Measurements from ENCODE around the gene LIMA1.
"Not testable (repeated sequence)": the region's sequence is repeated elsewhere in the genome, so short reads cannot be mapped to it uniquely, and the experiment has no call there.

LIMA1 gene

GRCh38 chr12:50285253-50285652 lies 1.9 kb upstream of the LIMA1 start:
- no peak for DNase-seq

GRCh38 chr12:50282721-50283228 lies 545 bp downstream of the LIMA1 start:
- DNase-seq, result no peak

GRCh38 chr12:50279501-50279900 lies 3.8 kb downstream of the LIMA1 start:
- no peak for DNase-seq

DNA sequence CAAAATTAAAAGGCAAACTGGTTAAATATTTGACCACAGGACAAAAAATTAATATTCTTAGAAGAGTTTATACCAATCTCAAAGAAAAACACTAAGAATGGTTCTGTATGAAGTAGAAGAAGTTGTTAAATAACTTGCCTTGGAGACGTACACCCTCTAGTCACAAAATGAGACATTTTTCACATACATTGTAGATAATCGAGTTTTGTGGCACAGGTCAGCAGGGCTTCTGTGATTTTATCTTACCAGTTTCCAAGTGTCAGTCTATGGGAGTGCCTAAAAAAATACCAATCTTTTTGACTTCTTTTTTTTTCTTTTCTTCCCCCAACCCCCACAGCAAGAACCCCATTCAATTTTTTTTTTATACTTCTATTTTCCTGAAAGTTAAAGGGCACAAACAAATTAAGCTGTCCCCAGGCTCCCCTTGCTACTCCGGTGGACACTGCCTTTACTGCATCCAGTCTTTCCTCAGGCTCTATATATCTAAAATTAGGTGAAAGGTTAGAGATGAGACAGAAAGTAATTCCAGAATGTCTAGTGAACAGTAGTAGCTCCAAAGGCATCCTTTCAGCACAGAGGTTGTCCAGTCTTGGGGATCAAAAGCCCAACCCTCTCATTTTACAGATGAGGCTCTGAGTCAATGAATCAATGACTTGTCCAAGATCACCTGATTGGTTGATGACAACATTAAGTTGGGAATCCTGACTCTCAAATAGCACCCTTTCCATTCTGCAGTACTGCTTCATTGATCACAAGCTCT lies 6.2 kb downstream of the LIMA1 start:
- no peak for DNase-seq

DNA sequence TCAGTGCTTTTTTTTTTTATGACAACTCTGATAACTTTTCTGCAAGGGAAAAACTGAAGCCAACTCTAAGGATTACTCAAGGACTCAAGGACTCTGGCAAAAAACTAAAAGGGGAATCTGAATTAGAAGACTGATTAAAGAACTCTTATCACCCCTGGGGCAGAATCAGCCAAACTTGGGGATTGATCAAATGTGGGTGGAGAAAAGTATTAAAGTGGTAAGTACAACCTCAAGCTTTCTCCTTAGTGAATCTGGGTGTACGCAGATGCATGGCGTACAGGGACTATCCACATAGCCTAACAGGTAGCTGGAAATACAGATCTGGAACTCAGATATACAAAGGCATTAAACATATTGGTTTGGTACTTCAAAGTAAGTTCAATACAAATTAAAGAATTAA lies 7.3 kb downstream of the LIMA1 start:
- DNase-seq, result no peak

DNA sequence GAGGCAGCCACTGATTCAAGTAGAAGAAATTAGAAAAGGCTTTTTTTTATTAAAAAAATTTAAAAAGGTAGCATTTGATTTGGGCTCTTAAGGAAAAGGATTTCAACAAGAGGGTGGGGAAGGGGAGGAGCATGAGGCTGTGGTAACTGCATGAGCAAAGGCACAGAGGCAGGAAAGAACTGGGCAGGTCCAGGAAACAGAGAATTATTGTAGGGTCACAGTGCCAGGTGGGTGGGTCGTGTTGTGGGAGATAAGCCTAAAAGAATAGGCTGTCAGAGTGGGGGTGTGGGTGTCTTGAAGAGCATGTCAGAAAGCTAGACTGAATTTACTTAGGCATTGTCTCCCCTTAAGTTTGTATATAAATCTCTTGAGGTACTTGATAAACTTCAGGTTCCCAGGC lies 7.8 kb downstream of the LIMA1 start:
- no peak for DNase-seq

DNA sequence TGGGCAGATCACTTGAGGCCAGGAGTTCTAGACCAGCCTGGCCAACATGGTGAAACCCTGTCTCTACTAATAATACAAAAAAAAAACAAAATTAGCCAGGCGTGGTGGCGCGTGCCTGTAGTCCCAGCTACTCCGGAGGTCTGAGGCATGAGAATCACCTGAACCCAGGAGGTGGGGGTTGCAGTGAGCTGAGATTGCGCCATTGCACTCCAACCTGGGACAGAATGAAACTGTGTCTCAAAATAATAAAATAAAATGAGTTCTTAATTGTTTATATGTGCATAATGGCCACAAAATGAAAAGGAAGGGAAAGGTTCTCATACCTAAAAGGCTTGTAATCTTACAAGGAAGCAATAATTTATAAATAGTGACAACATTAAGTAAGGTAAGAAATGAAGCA lies 8.2 kb downstream of the LIMA1 start:
- DNase-seq, result not testable (repeated sequence)

DNA sequence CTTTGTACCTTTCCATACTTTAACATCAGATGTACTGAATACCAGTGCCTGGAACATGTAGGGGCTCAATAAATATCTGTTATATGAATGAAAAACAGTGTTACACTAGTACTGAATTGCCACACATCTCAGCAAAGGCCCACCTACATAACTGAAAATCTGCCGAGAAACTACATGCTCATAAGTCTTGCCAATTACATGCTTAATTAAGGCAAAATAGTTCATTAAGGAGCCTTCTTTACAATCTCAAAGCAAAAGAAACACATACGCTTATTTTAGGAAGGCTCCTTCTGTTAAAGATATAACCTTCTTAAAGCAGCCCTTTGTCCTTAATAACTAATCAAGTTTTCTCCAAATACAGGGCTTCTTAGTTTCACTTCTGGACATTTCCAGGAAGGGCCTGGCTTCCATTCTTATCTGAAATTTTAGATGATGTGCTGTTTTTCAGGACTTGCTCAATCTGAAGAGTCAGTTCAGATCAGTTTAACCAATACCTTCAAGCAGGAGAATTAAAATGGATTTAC lies 11.5 kb downstream of the LIMA1 start:
- DNase-seq, result no peak

DNA sequence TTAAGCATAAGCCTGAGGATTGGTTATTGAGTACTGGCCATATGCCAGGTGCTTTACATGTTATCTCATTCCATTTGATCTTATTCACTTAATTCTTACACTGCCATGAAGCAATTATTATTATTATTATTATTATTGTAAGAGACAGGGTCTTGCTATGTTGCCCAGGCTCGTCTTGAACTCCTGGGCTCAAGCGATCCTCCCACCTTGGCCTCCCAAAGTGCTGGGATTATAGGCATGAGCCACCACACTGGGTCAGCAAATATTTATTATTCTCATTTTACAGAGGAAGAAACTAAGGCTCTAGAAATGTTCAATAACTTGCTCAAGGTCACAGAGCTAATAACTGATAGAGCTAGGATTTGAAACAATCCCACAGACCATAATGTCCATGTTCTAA lies 14.8 kb downstream of the LIMA1 start:
- DNase-seq, result no peak

DNA sequence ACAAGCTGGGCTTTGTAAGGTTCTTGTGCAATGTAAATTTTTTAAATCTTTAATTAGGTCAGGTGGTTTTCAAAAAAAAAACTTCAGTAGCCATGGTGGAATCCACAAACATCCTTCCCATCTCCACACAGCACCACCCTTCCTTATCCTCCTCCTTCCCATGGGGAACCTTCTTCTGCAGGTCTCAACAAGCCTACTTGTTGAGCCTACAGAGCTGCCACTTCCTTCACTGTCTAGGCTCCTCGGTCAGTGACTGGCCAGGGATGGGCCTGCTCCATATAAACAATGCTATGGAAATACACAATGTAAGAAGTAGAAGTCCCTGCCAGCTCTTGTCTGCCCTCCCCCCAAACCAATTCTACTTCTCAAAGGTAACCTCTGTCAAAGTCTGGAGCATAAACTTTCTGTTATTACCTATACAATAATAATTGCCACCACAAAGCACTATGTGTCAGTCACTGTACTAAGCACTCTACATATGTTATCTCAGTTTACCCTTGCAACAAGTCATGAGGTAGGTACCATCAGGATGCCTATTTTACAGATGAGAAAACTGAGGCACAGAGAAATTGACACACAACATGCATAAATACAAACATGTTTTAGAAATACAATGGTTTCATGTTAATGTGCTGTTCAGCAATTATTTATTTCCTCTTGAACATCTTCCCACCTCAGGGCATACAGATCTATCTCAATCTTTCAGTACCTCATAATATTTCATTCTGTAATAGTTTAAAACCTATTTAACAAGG lies 17.4 kb downstream of the LIMA1 start:
- DNase-seq, result no peak

- no peak for DNase-seq
Measured at GRCh38 chr12:50263832-50264231, 19.5 kb downstream of the LIMA1 start.

- DNase-seq, result no peak
Measured at GRCh38 chr12:50261654-50262053, 21.7 kb downstream of the LIMA1 start.

DNA sequence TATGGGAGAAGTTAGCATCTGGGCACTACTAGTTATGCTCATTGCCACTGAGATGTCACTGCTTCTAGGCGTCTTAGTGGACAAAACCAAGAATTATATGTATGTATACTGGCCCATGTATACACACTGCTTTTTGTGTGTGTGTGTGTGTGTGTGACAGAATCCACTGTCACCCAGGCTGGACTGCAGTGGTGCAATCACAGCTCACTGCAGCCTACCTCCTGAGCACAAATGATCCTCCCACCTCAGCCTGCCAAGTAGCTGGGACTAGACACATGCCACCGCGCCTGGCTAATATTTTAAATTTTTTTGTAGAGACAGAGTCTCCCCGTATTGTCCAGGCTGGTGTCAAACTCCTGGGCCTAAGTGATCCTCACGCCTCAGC lies 25.2 kb downstream of the LIMA1 start:
- DNase-seq, result no peak

DNA sequence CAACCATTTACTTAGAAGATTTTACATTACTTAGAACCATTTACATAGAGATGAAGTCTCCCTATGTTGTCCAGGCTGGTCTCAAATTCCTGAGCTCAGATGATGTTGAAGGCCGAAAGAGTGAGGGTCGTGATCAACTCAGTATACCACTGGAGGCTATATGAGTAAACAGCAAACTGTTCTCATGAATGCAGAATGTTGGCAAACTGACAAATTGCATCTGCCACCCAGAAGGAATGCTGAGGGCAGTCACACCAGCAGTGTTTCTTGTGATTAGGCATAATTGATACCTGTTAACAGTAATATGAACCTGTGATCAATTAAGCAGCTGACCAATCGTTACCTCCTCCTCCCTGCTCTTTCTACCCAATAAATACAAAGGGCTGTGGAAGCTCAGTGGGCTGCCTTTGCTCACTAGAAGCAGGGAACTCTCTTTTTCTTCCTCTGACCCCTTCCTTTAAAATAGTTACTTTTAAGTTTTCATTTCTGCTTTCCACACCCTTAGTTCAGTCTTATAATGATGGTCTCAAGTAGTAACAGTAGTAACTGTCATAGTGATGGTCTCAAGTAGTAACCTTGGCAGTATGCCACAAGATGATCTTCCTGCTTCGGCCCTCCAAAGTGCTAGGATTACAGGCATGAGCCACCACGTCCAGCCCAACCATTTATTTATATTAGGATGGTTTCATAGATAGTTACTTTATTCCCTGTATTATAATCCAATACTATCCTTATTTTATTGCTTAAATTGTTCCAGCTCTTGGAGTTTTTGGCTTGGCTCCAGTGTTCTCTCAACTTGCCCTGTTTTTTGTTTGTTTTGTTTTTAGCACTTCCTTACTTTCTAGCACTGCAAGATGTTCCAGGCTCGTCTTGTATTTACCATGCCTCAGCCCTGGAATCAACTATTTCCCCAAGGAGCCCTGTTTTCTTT lies 25.8 kb downstream of the LIMA1 start:
- DNase-seq, result no peak

DNA sequence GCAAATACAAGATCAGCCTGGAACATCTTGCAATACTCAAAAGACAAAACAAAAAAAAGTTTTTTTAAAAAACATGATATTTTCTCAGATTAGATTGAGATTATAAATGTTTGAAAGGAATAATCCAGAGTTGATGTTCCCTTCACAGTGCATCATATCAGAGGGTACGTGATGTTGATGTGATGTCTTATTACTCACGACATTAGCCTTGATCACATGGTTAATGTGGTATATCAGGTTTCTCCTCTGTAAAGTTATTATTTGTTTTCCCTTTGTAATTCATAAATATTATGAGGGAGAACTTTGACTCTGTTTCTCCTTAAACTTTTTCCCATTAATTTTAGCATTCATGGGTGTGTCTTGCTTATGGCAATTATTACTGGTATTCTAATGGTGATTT lies 26.6 kb downstream of the LIMA1 start:
- DNase-seq, result no peak

GRCh38 chr12:50252977-50253602 lies 30.2 kb downstream of the LIMA1 start:
- no peak for DNase-seq

- no peak for DNase-seq
Measured at GRCh38 chr12:50251619-50252252, 31.6 kb downstream of the LIMA1 start.

GRCh38 chr12:50249464-50250182 lies 33.7 kb downstream of the LIMA1 start:
- no peak for DNase-seq

- DNase-seq, result no peak
Measured at GRCh38 chr12:50248883-50249282, 34.4 kb downstream of the LIMA1 start.

DNA sequence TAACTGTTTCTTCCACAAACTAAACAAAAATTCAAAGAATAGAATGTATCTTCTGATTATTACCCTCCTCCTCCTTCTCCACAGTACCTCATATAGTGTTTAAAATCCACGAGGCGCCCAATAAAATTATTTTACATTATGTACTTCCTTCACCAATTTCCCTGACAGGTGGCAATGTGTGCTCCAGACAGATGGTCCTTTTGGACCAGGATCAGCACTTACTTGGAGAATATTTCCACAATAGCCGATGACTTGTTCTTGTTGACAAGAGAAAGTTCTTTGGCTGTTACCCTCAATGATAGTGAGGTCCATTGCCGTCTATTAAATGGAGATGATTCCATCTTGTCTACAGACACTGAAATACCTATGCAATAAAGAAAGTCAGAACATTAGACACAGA lies 34.9 kb downstream of the LIMA1 start:
- DNase-seq, result no peak

GRCh38 chr12:50247665-50248064 lies 35.7 kb downstream of the LIMA1 start:
- DNase-seq, result not testable (repeated sequence)
